HepG2 (cell line): ENCODE measurements around the gene TEX19. TPM values are rescaled to one million over a fixed set of nuclear protein-coding genes. Genes with fewer than 3 reads are reported as not detected.

ENCODE experiments used
- ATAC-seq: fragments of 200-7000 bp; cut with Tn5 transposase; 3 replicates; pipeline ENCODE4 v1.9.1; 2020; ENCODE audit warnings: mild to moderate bottlenecking, moderate library complexity
- BruUV-seq: library from RNA; stranded (reverse); fragments of 400-500 nt; replicated peaks from 2 replicates; lab custom pipeline; 2021; lab: Mats Ljungman, UMichigan
- CTCF ChIA-PET: fragments of 300-600 bp; formaldehyde crosslinking; extraction: SDS; loops from one replicate; lab custom pipeline; 2021; ENCODE audit warnings: low total read pairs, inconsistent platforms, low intra/inter-chr PET ratio; lab: Yijun Ruan, JAX
- POLR2A ChIA-PET: fragments of 350-600 bp; sonication (Branson Sonifier 250); formaldehyde crosslinking; loops from one replicate; lab custom pipeline; 2020; ENCODE audit warnings: antibody characterized with exemption, inconsistent platforms; lab: Yijun Ruan, JAX
- DNase-seq: peaks from one replicate; pipeline ENCODE4 v3.0.0-alpha.2; 2015; ENCODE audit warnings: low spot score
- FAIRE-seq: peaks from 3 replicates; lab custom pipeline; 2011; peaks lifted over from hg19 to GRCh38; lab: Jason Lieb, UNC
- H2AFZ ChIP-seq: one replicate; pipeline ENCODE4 v1.6.1; 2011; ENCODE audit warnings: low read length, inconsistent platforms
- H3K27ac ChIP-seq: fragments of 300-600 bp; 3 replicates; pipeline ENCODE4 v1.8.0; 2011; ENCODE audit warnings: mixed run types, mild to moderate bottlenecking, mixed read lengths, low read length, inconsistent platforms; ENCODE audit not compliant: insufficient read depth; ENCODE audit errors: extremely low read length
- H3K27me3 ChIP-seq, 2 experiments: fragments of 200-600 bp in 1 of 2; 2 replicates in 1 of 2; 3 replicates in 1 of 2; pipeline versions ENCODE4 v1.6.0 to v1.8.0; 2011; ENCODE audit warnings: low read length in 2 of 2, mild to moderate bottlenecking in 2 of 2, moderate library complexity in 2 of 2, inconsistent platforms in 1 of 2; ENCODE audit not compliant: insufficient read depth in 2 of 2, control insufficient read depth in 1 of 2
- H3K36me3 ChIP-seq, 2 experiments: fragments of 200-600 bp in 1 of 2; replicated peaks in 1 of 2; 2 replicates in 1 of 2; 3 replicates in 1 of 2; pipeline versions ENCODE4 v1.5.1 to v1.8.0; 2011; ENCODE audit warnings: low read length in 2 of 2, inconsistent platforms in 1 of 2; ENCODE audit not compliant: insufficient read depth in 2 of 2, control insufficient read depth in 1 of 2
- H3K4me1 ChIP-seq: 2 replicates; pipeline ENCODE4 v1.5.1; 2012; ENCODE audit warnings: low read length, inconsistent platforms; ENCODE audit not compliant: insufficient read depth
- H3K4me2 ChIP-seq: 2 replicates; pipeline ENCODE4 v1.6.0; 2011; ENCODE audit warnings: low read depth, low read length, inconsistent platforms
- H3K4me3 ChIP-seq, 3 experiments: fragments of 200-600 bp in 1 of 3; sonication (generic), shearing (Covaris generic) in 1 of 3; replicated peaks in 1 of 3; 2 replicates each; pipeline ENCODE4 v1.5.1; 2011 to 2016; ENCODE audit warnings: low read length in 3 of 3, inconsistent platforms in 2 of 3, low read depth in 2 of 3, mild to moderate bottlenecking in 2 of 3, control low read depth in 1 of 3, mixed read lengths in 1 of 3; ENCODE audit not compliant: insufficient read depth in 1 of 3
- H3K79me2 ChIP-seq: one replicate; pipeline ENCODE4 v1.6.1; 2011; ENCODE audit warnings: low read length, inconsistent platforms; ENCODE audit not compliant: insufficient read depth
- H3K9ac ChIP-seq: 2 replicates; pipeline ENCODE4 v1.6.0; 2011; ENCODE audit warnings: mild to moderate bottlenecking, low read depth, low read length, inconsistent platforms; ENCODE audit not compliant: insufficient read depth
- H3K9me3 ChIP-seq: 2 replicates; pipeline ENCODE4 v1.5.1; 2012; ENCODE audit warnings: mild to moderate bottlenecking, low read length
- H4K20me1 ChIP-seq: 2 replicates; pipeline ENCODE4 v1.6.0; 2011; ENCODE audit warnings: inconsistent platforms, mild to moderate bottlenecking, low read length, moderate library complexity; ENCODE audit not compliant: insufficient read depth
- ATF7-NPFF ChIP-seq: sonication (generic); formaldehyde crosslinking; IDR thresholded peaks from 2 replicates; pipeline ENCODE4 v1.8.1; 2023; ENCODE audit warnings: mild to moderate bottlenecking, low read depth, missing genetic modification reagents, moderate library complexity
- CTCF ChIP-seq: sonication (generic); formaldehyde crosslinking; IDR thresholded peaks from 2 replicates; pipeline ENCODE4 v1.5.0; 2020; ENCODE audit warnings: mild to moderate bottlenecking, missing genetic modification reagents, moderate library complexity
- GZF1 ChIP-seq: sonication (generic); formaldehyde crosslinking; IDR thresholded peaks from 2 replicates; pipeline ENCODE4 v1.5.1; 2020; ENCODE audit warnings: mild to moderate bottlenecking, missing genetic modification reagents
- HIVEP1 ChIP-seq: sonication (generic); formaldehyde crosslinking; IDR thresholded peaks from 2 replicates; pipeline ENCODE4 v1.4.0; 2020; ENCODE audit warnings: mild to moderate bottlenecking, missing genetic modification reagents
- HNRNPLL ChIP-seq: fragments of 200-400 bp; formaldehyde crosslinking; IDR thresholded peaks from 2 replicates; pipeline ENCODE4 v1.6.1; 2017; ENCODE audit warnings: mild to moderate bottlenecking, low read depth, low read length; ENCODE audit not compliant: poor library complexity, severe bottlenecking
- ISX ChIP-seq: sonication (generic); formaldehyde crosslinking; conservative IDR thresholded peaks from 2 replicates; pipeline ENCODE4 v1.5.0; 2020; ENCODE audit warnings: missing genetic modification reagents
- MAFG ChIP-seq: sonication (generic); formaldehyde crosslinking; IDR thresholded peaks from 2 replicates; pipeline ENCODE4 v1.5.1; 2020; ENCODE audit warnings: mild to moderate bottlenecking, missing genetic modification reagents
- MED8 ChIP-seq: sonication (generic); formaldehyde crosslinking; IDR thresholded peaks from 2 replicates; pipeline ENCODE4 v1.8.1; 2023; ENCODE audit warnings: mild to moderate bottlenecking, missing genetic modification reagents; ENCODE audit not compliant: insufficient replicate concordance
- POLR2AphosphoS2 ChIP-seq: IDR thresholded peaks from 2 replicates; pipeline ENCODE4 v1.6.1; 2011; ENCODE audit warnings: low read depth, low read length, improper control_type of control experiment
- REPIN1 ChIP-seq: sonication (generic); formaldehyde crosslinking; IDR thresholded peaks from 2 replicates; pipeline ENCODE4 v1.8.0; 2022; ENCODE audit warnings: missing genetic modification reagents, low read depth, mild to moderate bottlenecking, borderline replicate concordance
- SRSF9 ChIP-seq: fragments of 200-400 bp; formaldehyde crosslinking; IDR thresholded peaks from 2 replicates; pipeline ENCODE4 v1.6.1; 2018; ENCODE audit warnings: borderline replicate concordance, mild to moderate bottlenecking, low read depth, low read length; ENCODE audit not compliant: insufficient read depth, poor library complexity, severe bottlenecking
- TFDP1 ChIP-seq: IDR thresholded peaks from 2 replicates; pipeline ENCODE4 v1.6.1; 2016; ENCODE audit warnings: missing compliant biosample characterization, missing genetic modification reagents, borderline replicate concordance
- XRCC5 ChIP-seq: fragments of 200-400 bp; formaldehyde crosslinking; optimal IDR thresholded peaks from 2 replicates; pipeline ENCODE3; 2017; ENCODE audit warnings: mild to moderate bottlenecking, low read length
- ZBTB37 ChIP-seq: sonication (generic); formaldehyde crosslinking; IDR thresholded peaks from 2 replicates; pipeline ENCODE4 v1.4.0; 2020; ENCODE audit warnings: mild to moderate bottlenecking, missing genetic modification reagents
- ZFYVE20 ChIP-seq: sonication (generic); formaldehyde crosslinking; IDR thresholded peaks from 2 replicates; pipeline ENCODE4 v1.8.0; 2023; ENCODE audit warnings: low read depth, mild to moderate bottlenecking, moderate library complexity, missing genetic modification reagents, borderline replicate concordance
- ZNF136 ChIP-seq: sonication (generic); formaldehyde crosslinking; IDR thresholded peaks from 2 replicates; pipeline ENCODE4 v1.8.1; 2022; ENCODE audit warnings: low read depth, mild to moderate bottlenecking, moderate library complexity, missing genetic modification reagents
- ZNF543 ChIP-seq: sonication (generic); formaldehyde crosslinking; IDR thresholded peaks from 2 replicates; pipeline ENCODE4 v1.4.0; 2020; ENCODE audit warnings: mild to moderate bottlenecking, missing genetic modification reagents
- ZNF616 ChIP-seq: sonication (generic); formaldehyde crosslinking; IDR thresholded peaks from 2 replicates; pipeline ENCODE4 v1.5.0; 2020; ENCODE audit warnings: low read depth, mild to moderate bottlenecking, missing genetic modification reagents
- ZNF678 ChIP-seq: sonication (generic); formaldehyde crosslinking; IDR thresholded peaks from 2 replicates; pipeline ENCODE4 v1.4.0; 2020; ENCODE audit warnings: mild to moderate bottlenecking, missing genetic modification reagents
- WGBS: methylation state at CpG from one replicate; pipeline ENCODE4 v1.1.6; 2017; ENCODE audit warnings: low lambda C conversion rate; 5-methylcytosine and 5-hydroxymethylcytosine counted together
- in situ Hi-C: cut with HindIII; loops from 2 replicates; pipeline ENCODE4 v1.10.0; 2017; ENCODE audit warnings: low pct_unique_long_range_greater_than_20kb; ENCODE audit not compliant: extremely low pct_ligation_motif_present
- intact Hi-C: fragments of 100-400 bp; cut with micrococcal nuclease; formaldehyde crosslinking; loops from one replicate; pipeline ENCODE4 v1.10.0; 2022; ENCODE audit not compliant: unreplicated experiment
- polyA plus RNA-seq, 8 experiments: library from polyadenylated mRNA; depleted of rRNA in 3 of 8; stranded (reverse) in 7 of 8; unstranded in 1 of 8; fragments of >200 nt; fragmentation: Illumina TruSeq in 4 of 8; extraction: Trizol in 4 of 8; gene quantifications; 2 replicates each; pipeline versions ENCODE4 v1.2.1 to v1.2.3, GENCODE V29; 2011 to 2016; ENCODE audit warnings: low read depth in 4 of 8, missing spikeins in 1 of 8, mixed read lengths in 1 of 8; ENCODE audit not compliant: insufficient read depth in 1 of 8
- total RNA-seq, 5 experiments: library from RNA; depleted of rRNA; stranded (reverse); fragments of >200 nt; fragmentation: Illumina TruSeq; extraction: Trizol; gene quantifications; 2 replicates each; pipeline ENCODE4 v1.2.3, GENCODE V29; 2016; ENCODE audit warnings: low read depth in 1 of 5

The TEX19 gene
- total and polyA plus RNA-seq, 2 of the 13 experiments (the other 11 are each of a cell fraction or from before 2014, with no cell fraction given), result 1.3 to 6.0 TPM

- TF ChIP-seq ZBTB37 (peak; percentile 54; the same call in 1 of the 2 replicates), POLR2AphosphoS2 (no peak), ISX (CRISPR knock-in tag) (no peak), ZNF678 (CRISPR knock-in tag) (0 out of 2 replicates have a peak, but pooled peaks have one; percentile 15), MAFG (CRISPR knock-in tag) (no peak), ZNF136 (peak; percentile 62; the same call in 1 of the 2 replicates), XRCC5 (peak; percentile 82), GZF1 (peak; percentile 39; the same call in 1 of the 2 replicates), HIVEP1 (peak; percentile 92), SRSF9 (no peak)
These were observed 41.5 kb upstream of the TEX19 start, which contains the start of gene CD7 (continued) for GRCh38 chr17:82317394-82318168.

- WGBS, result 72% methylated on average over 20 of the region's 20 CpGs
- intact Hi-C loops, result no loop called here
- peak overlapping the region; percentile 64 for H3K9ac ChIP-seq
- peak overlapping the region; percentile 88 for H3K4me2 ChIP-seq
- H3K4me3 ChIP-seq, result peak overlapping the region; percentile 63 to 72 (median 69); a peak in 5 of 6 replicates
- H2AFZ ChIP-seq, result no peak overlapping the region
- no peaks in the 10 kb centered on the region for H4K20me1 ChIP-seq
- H3K27ac ChIP-seq, result peak overlapping the region; percentile 54
- no TSS peak for BruUV-seq
- H3K36me3 ChIP-seq, result no peaks in the 10 kb centered on the region
- H3K27me3 ChIP-seq, result no peaks in the 10 kb centered on the region; a peak in 1 of 5 replicates
- ChIA-PET CTCF (no interaction called here), POLR2A (interaction anchor here (0.9 to 2.6 kb wide), 16 partner anchors 9 to 261 kb away, joined by 3 to 152 read pairs (median 8); partner anchors contain the start of genes CSNK1D and SLC16A3)
- no peaks in the 10 kb centered on the region for H3K9me3 ChIP-seq
- in situ Hi-C loops, result no loop called here
- peaks cover 69% of the 10 kb centered on the region for H3K4me1 ChIP-seq
- DNase-seq, result no peak
- H3K79me2 ChIP-seq, result peaks cover 3% of the 10 kb centered on the region
- no peak for ATAC-seq
- FAIRE-seq, result no peak
- TF ChIP-seq MED8 (CRISPR knock-in tag) (no peak), ZFYVE20 (0 out of 2 replicates have a peak, but pooled peaks have one; percentile 19), HNRNPLL (peak; percentile 44), TFDP1 (CRISPR knock-in tag) (0 out of 2 replicates have a peak, but pooled peaks have one; percentile 19), REPIN1 (no peak), ATF7-NPFF (0 out of 2 replicates have a peak, but pooled peaks have one; percentile 12), ZNF543 (no peak), ZNF616 (CRISPR knock-in tag) (0 out of 2 replicates have a peak, but pooled peaks have one; percentile 8), CTCF (CRISPR knock-in tag) (0 out of 2 replicates have a peak, but pooled peaks have one; percentile 1)
These were observed 40.9 kb upstream of the TEX19 start for GRCh38 chr17:82318169-82318498.
